ENCODE data around the gene UBA1.

DNA sequence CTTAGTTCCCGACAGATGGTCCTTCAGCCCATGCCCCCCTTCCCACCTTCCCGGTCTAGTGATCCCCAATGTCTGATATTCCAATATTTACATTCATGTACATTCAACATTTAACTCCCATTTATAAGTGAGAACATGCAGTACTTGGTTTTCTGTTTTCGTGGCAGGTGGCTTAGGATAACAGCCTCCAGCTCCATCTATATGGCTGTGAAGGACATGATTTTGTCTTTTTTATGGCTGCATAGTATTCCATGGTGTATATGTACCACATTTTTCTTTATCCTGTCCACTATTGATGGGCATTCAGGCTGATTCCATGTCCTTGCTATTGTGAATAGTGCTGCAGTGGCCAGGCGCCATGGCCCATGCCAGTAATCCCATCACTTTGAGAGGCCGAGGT is 34.8 kb upstream of the UBA1 start:
- TF ChIP-seq CAMTA2 (CRISPR knock-in tag; IDR thresholded peaks at IDR 0.05; ENCODE audit: borderline replicate concordance) (no peak), GLI4 (CRISPR knock-in tag; IDR thresholded peaks at IDR 0.05; ENCODE audit: borderline replicate concordance) (no peak), RFX5 (IDR thresholded peaks at IDR 0.05; ENCODE audit: low read depth, low read length) (no peak), FOSL1 (CRISPR knock-in tag; IDR thresholded peaks at IDR 0.05; ENCODE audit: borderline replicate concordance) (no peak), EZH2 (conservative IDR thresholded peaks at IDR 0.05; ENCODE audit: low read depth, low read length) (no peak), ZNF891 (CRISPR knock-in tag; IDR thresholded peaks at IDR 0.05) (no peak)
